ENCODE measurements around the gene SETSIP. TPM values are rescaled to one million over a fixed set of nuclear protein-coding genes. Genes with fewer than 3 reads are reported as not detected.

The SETSIP gene
- total RNA-seq (not detected), total RNA-seq (0 to 1.4 (median 0.31) reads per million in 172 experiments)
- not detected for polyA plus RNA-seq (2013, experiment 1 of 2)
- polyA plus RNA-seq (2013, experiment 2 of 2) = 0.33 TPM

- peaks cover 6% of the 10 kb centered on the region for H3K4me1 Mint-ChIP-seq (ENCODE audit: low read depth)
- H3K27ac Mint-ChIP-seq = no peak within 1 kb of the TSS
- Histone ChIP-seq H3K27me3 (ENCODE audit: control insufficient read depth in 1 of 2, insufficient read depth in 2 of 2, low read length in 2 of 2) (no peaks in the 10 kb centered on the region), H3K4me1 (ENCODE audit: insufficient read depth, low read length) (no peaks in the 10 kb centered on the region), H3K4me3 (ENCODE audit: low read length) (no peak within 1 kb of the TSS), H3K27ac (ENCODE audit: low read depth in 1 of 2, low read length in 2 of 2) (no peak within 1 kb of the TSS), H3K9me3 (ENCODE audit: control insufficient read depth in 1 of 2, insufficient read depth in 1 of 2, low read length in 2 of 2) (no peaks in the 10 kb centered on the region), H3K36me3 (ENCODE audit: insufficient read depth, low read length) (no peaks in the 10 kb centered on the region)
- H3K4me3 Mint-ChIP-seq = no peak within 1 kb of the TSS
- intact Hi-C loops (cut with DNase I, micrococcal nuclease) = no loop called here
- H3K27me3 Mint-ChIP-seq = no peaks in the 10 kb centered on the region
- ChIA-PET POLR2A (no interaction called here), CTCF (no interaction called here)
- no peak for TF ChIP-seq CTCF (IDR thresholded peaks at IDR 0.05)
- no peak for DNase-seq
- ATAC-seq (ENCODE audit: poor library complexity) = no peak
- H3K9me3 Mint-ChIP-seq = no peaks in the 10 kb centered on the region
- peaks cover 6% of the 10 kb centered on the region for H3K36me3 Mint-ChIP-seq (ENCODE audit: low read depth)
Measured at GRCh38 chr1:92075311-92075710, at the start of gene SETSIP. Gene SETSIP, minus strand, starts transcription at chr1:92075411. Its CDS starts 0 bp downstream, at chr1:92075411.

GRCh38 chr1:92123868-92124267 is 48.7 kb upstream of the SETSIP start:
- Mint-ChIP-seq H3K9me3 (no peaks in the 10 kb centered on the region), H3K27me3 (no peaks in the 10 kb centered on the region), H3K36me3 (ENCODE audit: low read depth) (peaks cover 13% of the 10 kb centered on the region), H3K27ac (no peak overlapping the region), H3K4me3 (peak overlapping the region; percentile 48), H3K4me1 (ENCODE audit: low read depth) (peaks cover 9% of the 10 kb centered on the region)
- intact Hi-C loops (cut with DNase I, micrococcal nuclease) = no loop called here
- no peaks in the 10 kb centered on the region for H3K9me3 ChIP-seq (ENCODE audit: control insufficient read depth in 1 of 2, insufficient read depth in 1 of 2, low read length in 2 of 2)
- CTCF ChIA-PET = no interaction called here
- H3K4me3 ChIP-seq (ENCODE audit: low read length) = no peak overlapping the region
- TF ChIP-seq CTCF (IDR thresholded peaks at IDR 0.05) = no peak
- H3K27ac ChIP-seq (ENCODE audit: low read depth in 1 of 2, low read length in 2 of 2) = no peak overlapping the region
- H3K36me3 ChIP-seq (ENCODE audit: insufficient read depth, low read length) = no peaks in the 10 kb centered on the region
- no peaks in the 10 kb centered on the region for H3K27me3 ChIP-seq (ENCODE audit: control insufficient read depth in 1 of 2, insufficient read depth in 2 of 2, low read length in 2 of 2)
- DNase-seq = peak in 1 of 14 experiments; percentile 2
- no peaks in the 10 kb centered on the region for H3K4me1 ChIP-seq (ENCODE audit: insufficient read depth, low read length)
- ATAC-seq (ENCODE audit: poor library complexity) = no peak
- POLR2A ChIA-PET = no interaction called here

GRCh38 chr1:92118826-92119225 is 43.6 kb upstream of the SETSIP start:
- Mint-ChIP-seq H3K4me3 (no peak overlapping the region), H3K9me3 (no peaks in the 10 kb centered on the region), H3K27ac (no peak overlapping the region), H3K27me3 (no peaks in the 10 kb centered on the region), H3K36me3 (ENCODE audit: low read depth) (no peaks in the 10 kb centered on the region), H3K4me1 (ENCODE audit: low read depth) (peaks cover 9% of the 10 kb centered on the region)
- Histone ChIP-seq H3K27me3 (ENCODE audit: control insufficient read depth in 1 of 2, insufficient read depth in 2 of 2, low read length in 2 of 2) (no peaks in the 10 kb centered on the region), H3K9me3 (ENCODE audit: control insufficient read depth in 1 of 2, insufficient read depth in 1 of 2, low read length in 2 of 2) (no peaks in the 10 kb centered on the region), H3K36me3 (ENCODE audit: insufficient read depth, low read length) (no peaks in the 10 kb centered on the region), H3K27ac (ENCODE audit: low read depth in 1 of 2, low read length in 2 of 2) (no peak overlapping the region), H3K4me3 (ENCODE audit: low read length) (no peak overlapping the region), H3K4me1 (ENCODE audit: insufficient read depth, low read length) (no peaks in the 10 kb centered on the region)
- intact Hi-C loops (cut with DNase I, micrococcal nuclease) = no loop called here
- ChIA-PET POLR2A (no interaction called here), CTCF (interaction anchor here (0.6 kb wide), 1 partner anchor 123 kb away, joined by 4 read pairs; no protein-coding TSS in a partner anchor)
- no peak for ATAC-seq (ENCODE audit: poor library complexity)
- no peak for DNase-seq
- TF ChIP-seq CTCF (IDR thresholded peaks at IDR 0.05) = no peak
